ENCODE measurements around the gene TCF23. TPM values are rescaled to one million over a fixed set of nuclear protein-coding genes. Genes with fewer than 3 reads are reported as not detected.

TCF23 gene
- total RNA-seq, 2 experiments from 2014 or later = not detected

GRCh38 chr2:27131429-27131828, 17.4 kb upstream of the TCF23 start:
- Mint-ChIP-seq H3K9me3 (no peaks in the 10 kb centered on the region), H3K4me3 (no peak overlapping the region), H3K27me3 (no peaks in the 10 kb centered on the region), H3K36me3 (peaks cover 15% of the 10 kb centered on the region), H3K27ac (no peak overlapping the region), H3K4me1 (ENCODE audit: low read depth) (peaks cover 20% of the 10 kb centered on the region)
- ChIA-PET POLR2A (interaction anchor here (1.2 kb wide), 1 partner anchor 8 kb away, joined by 4 read pairs; no protein-coding TSS in a partner anchor), CTCF (interaction anchor here (1.2 kb wide), 1 partner anchor 8 kb away, joined by 6 read pairs; the partner anchor contains the start of gene ABHD1)
- intact Hi-C loops (cut with micrococcal nuclease) = loop anchor here (5.0 kb wide), 1 partner anchor 44 kb away; the partner anchor contains the start of gene KHK
- no peak for DNase-seq

DNA sequence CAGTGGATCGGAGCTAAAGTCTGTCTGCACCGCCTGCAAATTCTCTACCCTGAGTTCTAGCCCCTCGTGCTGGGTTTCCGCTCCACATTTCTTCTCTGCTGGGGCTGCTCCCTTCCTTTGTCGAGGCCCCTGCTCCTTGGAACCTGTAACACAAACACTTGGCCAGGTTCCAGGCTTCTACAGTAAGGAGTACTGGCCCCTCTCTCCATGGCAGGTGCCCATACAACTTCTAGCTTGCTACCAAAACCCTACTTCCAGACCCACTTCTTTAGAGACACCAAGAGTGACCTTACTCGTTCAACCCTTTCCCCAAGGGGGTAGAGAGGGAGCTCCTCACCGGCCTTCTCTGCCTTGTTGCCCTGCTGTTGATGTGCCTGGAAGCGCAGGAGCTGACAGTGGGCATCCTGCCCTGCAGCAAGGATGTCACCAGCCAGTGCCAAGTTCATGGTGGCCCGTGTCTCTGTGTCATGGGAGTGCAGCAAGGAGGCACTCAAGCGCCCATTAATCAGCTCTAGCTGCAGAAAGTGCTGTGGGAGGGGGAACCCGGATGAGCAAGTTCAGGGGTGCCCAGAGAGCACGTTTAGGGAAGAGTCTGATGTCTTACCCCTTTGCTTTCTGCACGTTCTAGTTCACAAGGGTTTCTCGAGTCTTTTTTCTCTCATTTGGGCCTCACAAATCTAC, 15.5 kb upstream of the TCF23 start:
- intact Hi-C loops (cut with micrococcal nuclease) = loop anchor here (5.0 kb wide), 1 partner anchor 46 kb away; the partner anchor contains the start of gene KHK
- H3K4me1 Mint-ChIP-seq (ENCODE audit: low read depth) = peaks cover 20% of the 10 kb centered on the region
- ChIA-PET CTCF (interaction anchor here (0.8 to 2.4 kb wide), 11 partner anchors 9 to 171 kb away, joined by 3 to 19 read pairs (median 4); partner anchors contain the start of gene ABHD1), POLR2A (interaction anchor here (0.7 to 2.6 kb wide), 7 partner anchors 8 to 108 kb away, joined by 3 to 20 read pairs (median 3); partner anchors contain the start of genes ABHD1, ATRAID, CGREF1 and KHK)
- H3K4me3 Mint-ChIP-seq = peak overlapping the region; percentile 89
- H3K27ac Mint-ChIP-seq = peak overlapping the region; percentile 79
- DNase-seq = peak; percentile 55
- no peaks in the 10 kb centered on the region for H3K27me3 Mint-ChIP-seq
- no peaks in the 10 kb centered on the region for H3K9me3 Mint-ChIP-seq
- peaks cover 15% of the 10 kb centered on the region for H3K36me3 Mint-ChIP-seq

DNA sequence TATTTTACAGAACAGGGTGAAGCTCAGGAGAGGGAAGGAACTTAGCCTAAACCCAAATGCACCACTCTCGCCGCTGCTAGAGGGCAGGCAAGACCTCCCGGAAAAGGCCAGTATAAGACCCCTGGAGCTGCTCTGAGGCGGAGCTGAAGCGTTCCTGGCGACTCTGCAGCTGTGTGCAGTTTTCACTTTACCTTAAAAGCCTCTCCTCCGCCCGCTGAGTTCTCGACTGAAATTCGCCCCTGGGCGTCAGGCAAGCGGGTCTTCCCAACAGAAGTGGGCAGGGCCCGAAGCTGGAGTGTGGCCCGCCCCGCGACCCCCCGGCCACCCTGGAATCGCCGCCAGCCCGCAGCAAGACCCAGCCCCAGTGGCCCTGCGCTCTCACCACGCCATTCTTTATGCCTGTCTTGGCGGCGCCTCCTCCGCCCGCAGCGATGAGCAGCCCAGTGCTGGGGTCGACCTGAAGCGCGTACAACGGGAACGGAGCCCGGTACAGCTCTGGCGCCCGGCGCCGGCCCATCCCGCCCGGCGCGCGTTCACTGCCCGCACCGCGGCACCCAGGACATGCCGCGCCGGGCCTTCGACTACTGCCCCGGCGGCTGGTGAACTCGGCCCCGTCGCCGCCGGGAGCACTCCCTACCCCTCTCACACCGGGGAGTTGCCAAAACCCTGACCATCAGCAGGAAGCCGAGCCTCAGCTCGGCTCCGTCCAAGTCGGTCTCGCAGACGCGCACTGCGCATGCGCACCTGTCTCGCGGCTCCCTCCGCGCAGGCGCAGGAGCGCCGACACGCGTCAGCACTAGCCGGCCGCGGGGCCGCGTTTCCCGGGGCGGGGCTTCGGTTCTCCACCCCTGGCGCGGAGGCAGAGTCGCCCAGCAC, 14.7 kb upstream of the TCF23 start, which contains the start of gene PREB:
PREB (minus strand) TSS at position 732 of the 876 bp plus-strand sequence; CDS start at position 517, 215 bp downstream.
- H3K4me3 Mint-ChIP-seq = peak within 1 kb of the TSS; percentile 89
- ChIA-PET POLR2A (interaction anchor here (0.5 to 2.6 kb wide), 8 partner anchors 8 to 107 kb away, joined by 3 to 20 read pairs (median 4); partner anchors contain the start of genes ABHD1, ATRAID, CGREF1 and KHK), CTCF (interaction anchor here (0.8 to 2.4 kb wide), 11 partner anchors 10 to 172 kb away, joined by 3 to 19 read pairs (median 4); partner anchors contain the start of gene ABHD1)
- peak; percentile 98 for DNase-seq
- H3K9me3 Mint-ChIP-seq = no peaks in the 10 kb centered on the region
- intact Hi-C loops (cut with micrococcal nuclease) = loop anchor here (1.0 to 5.0 kb wide), 4 partner anchors 11 to 83 kb away; partner anchors contain the start of genes ABHD1, CAD, KHK and OST4
- H3K36me3 Mint-ChIP-seq = peaks cover 15% of the 10 kb centered on the region
- H3K27me3 Mint-ChIP-seq = no peaks in the 10 kb centered on the region
- H3K27ac Mint-ChIP-seq = peak within 1 kb of the TSS; percentile 86
- H3K4me1 Mint-ChIP-seq (ENCODE audit: low read depth) = peaks cover 20% of the 10 kb centered on the region

DNA sequence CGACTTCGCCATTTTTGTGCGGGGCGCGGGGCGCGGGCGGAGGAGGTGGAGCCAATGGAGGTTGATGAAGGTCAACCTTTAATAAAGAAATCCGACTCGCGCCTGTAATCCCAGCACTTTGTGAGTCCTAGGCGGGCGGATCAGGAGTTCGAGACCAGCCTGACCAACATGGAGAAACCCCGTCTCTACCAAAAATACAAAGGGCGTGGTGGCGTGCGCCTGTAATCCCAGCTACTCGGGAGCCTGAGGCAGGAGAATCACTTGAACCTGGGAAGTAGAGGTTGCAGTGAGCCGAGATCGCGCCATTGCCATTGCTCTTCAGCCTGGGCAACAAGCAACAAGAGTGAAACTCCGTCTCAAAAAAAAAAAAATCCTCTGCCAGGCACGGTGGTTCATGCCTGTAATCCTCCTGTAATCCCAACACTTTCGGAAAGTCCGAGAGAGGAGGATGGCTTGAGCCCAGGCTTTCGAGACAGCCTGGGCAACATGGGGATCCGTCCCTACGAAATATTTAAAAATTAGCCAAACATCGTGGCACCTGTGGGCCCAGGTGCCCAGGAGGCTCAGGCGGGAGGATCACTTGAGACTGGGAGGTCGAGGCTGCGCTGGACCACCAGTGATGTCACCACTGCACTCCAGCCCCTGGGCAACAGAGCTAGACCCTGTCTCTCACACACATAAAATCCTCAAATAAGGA, 13.9 kb upstream of the TCF23 start:
- intact Hi-C loops (cut with micrococcal nuclease) = loop anchor here (1.0 to 5.0 kb wide), 4 partner anchors 12 to 82 kb away; partner anchors contain the start of genes ABHD1, CAD, KHK and OST4
- CTCF ChIA-PET = interaction anchor here (1.2 to 2.2 kb wide), 5 partner anchors 11 to 173 kb away, joined by 4 to 19 read pairs (median 10); partner anchors contain the start of gene ABHD1
- no peak for DNase-seq
- peaks cover 20% of the 10 kb centered on the region for H3K4me1 Mint-ChIP-seq (ENCODE audit: low read depth)
- H3K27ac Mint-ChIP-seq = peak overlapping the region; percentile 86
- peak overlapping the region; percentile 89 for H3K4me3 Mint-ChIP-seq
- POLR2A ChIA-PET = interaction anchor here (1.6 to 2.6 kb wide), 3 partner anchors 9 to 83 kb away, joined by 3 to 20 read pairs (median 5); partner anchors contain the start of gene ABHD1
- H3K9me3 Mint-ChIP-seq = no peaks in the 10 kb centered on the region
- H3K27me3 Mint-ChIP-seq = no peaks in the 10 kb centered on the region
- peaks cover 15% of the 10 kb centered on the region for H3K36me3 Mint-ChIP-seq

- no peak for DNase-seq
- no peaks in the 10 kb centered on the region for H3K27me3 Mint-ChIP-seq
- H3K4me1 Mint-ChIP-seq (ENCODE audit: low read depth) = peaks cover 20% of the 10 kb centered on the region
- peaks cover 15% of the 10 kb centered on the region for H3K36me3 Mint-ChIP-seq
- peak overlapping the region; percentile 56 for H3K27ac Mint-ChIP-seq
- intact Hi-C loops (cut with micrococcal nuclease) = loop anchor here (2.0 kb wide), 1 partner anchor 65 kb away; the partner anchor contains the start of gene OST4
- peak overlapping the region; percentile 89 for H3K4me3 Mint-ChIP-seq
- CTCF ChIA-PET = no interaction called here
- POLR2A ChIA-PET = interaction anchor here (2.6 kb wide), 1 partner anchor 12 kb away, joined by 20 read pairs; the partner anchor contains the start of gene ABHD1
- H3K9me3 Mint-ChIP-seq = no peaks in the 10 kb centered on the region
Observed at GRCh38 chr2:27135478-27135955, 13.3 kb upstream of the TCF23 start.

- Mint-ChIP-seq H3K9me3 (no peaks in the 10 kb centered on the region), H3K27ac (no peak overlapping the region), H3K36me3 (peaks cover 10% of the 10 kb centered on the region), H3K27me3 (no peaks in the 10 kb centered on the region), H3K4me1 (ENCODE audit: low read depth) (peaks cover 20% of the 10 kb centered on the region), H3K4me3 (no peak overlapping the region)
- ChIA-PET CTCF (interaction anchor here (0.6 kb wide), 1 partner anchor 563 kb away, joined by 3 read pairs; no protein-coding TSS in a partner anchor), POLR2A (interaction anchor here (1.0 kb wide), 1 partner anchor 13 kb away, joined by 3 read pairs; the partner anchor contains the start of gene ABHD1)
- no peak for DNase-seq
- intact Hi-C loops (cut with micrococcal nuclease) = no loop called here
Observed at GRCh38 chr2:27136751-27137150, 12.1 kb upstream of the TCF23 start.

DNA sequence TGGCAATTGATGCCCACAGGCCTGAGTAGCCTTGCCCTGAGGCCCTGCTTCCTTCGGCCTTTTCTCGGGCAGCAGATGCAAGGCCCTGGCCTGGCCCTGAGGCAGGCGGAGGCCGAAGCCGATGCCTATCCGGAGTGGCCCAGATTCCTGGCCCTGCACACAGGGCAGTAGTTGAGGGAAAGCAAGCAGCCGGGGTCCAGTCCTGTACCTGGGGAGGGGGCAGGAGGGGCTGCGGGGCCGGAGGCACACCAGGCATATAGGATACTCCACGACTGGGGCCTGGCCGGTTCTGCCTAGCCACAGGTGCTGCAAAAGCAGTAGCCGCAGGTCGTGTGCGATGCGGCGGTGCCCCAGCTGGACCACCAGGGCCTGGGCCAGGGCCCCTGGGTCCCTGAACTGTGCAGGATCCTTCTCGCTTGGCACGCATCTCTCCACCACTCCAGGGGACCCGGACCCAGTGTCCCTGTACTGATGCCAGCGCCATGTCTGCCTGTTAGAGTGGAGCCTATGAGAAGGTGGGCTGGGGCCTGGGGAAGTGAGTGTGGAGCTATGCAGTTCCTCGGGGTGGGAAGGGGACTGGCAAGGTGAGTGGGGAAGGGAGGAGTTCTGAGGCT, 11.4 kb upstream of the TCF23 start:
- Mint-ChIP-seq H3K4me1 (ENCODE audit: low read depth) (peaks cover 18% of the 10 kb centered on the region), H3K27ac (no peak overlapping the region), H3K27me3 (peaks cover 2% of the 10 kb centered on the region), H3K4me3 (no peak overlapping the region), H3K9me3 (no peaks in the 10 kb centered on the region), H3K36me3 (peaks cover 8% of the 10 kb centered on the region)
- DNase-seq = no peak
- POLR2A ChIA-PET = no interaction called here
- intact Hi-C loops (cut with micrococcal nuclease) = no loop called here
- CTCF ChIA-PET = no interaction called here

DNA sequence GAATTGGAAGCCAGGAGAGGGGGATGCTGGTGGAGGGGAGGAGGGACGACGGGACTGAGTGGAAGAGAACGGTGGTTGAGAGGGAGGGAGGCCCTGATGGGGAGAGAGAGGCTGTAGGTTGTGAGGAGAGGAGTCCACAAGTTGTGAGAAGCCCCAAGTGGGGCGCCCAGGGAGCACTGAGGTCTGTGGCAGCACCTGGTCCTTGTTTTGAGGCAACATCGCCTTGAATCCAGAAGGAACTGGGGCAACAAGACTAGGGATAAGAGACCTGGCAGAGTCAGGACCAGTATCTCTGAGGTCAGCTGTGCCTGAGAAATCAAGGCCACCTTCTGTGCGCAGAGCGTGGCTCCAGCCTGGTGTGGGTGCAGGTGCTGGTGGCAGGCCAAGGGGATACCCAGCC, 10.7 kb upstream of the TCF23 start:
- no peak for DNase-seq
- POLR2A ChIA-PET = no interaction called here

DNA sequence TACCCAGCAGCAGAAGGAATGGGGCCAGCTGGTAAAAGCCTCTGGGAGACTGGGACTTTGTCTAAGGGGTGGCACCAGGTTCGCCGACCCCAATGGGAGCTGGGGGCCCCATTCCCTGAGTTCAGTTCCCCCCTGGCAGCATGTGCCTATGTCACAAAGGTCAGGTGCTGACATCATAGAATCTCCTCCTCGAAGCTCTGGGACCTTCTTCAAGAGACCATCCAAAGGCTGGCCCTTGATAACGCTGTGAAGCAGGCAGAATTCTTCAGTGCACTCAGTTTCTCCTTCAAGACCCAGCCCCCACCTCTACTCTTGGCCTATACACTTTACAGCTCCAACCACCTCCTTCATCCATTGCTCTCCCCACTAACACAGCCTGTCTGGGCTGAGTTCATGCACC, 9.5 kb upstream of the TCF23 start, which contains the start of gene PRR30:
PRR30 (minus strand) TSS at position 101 of the 400 bp plus-strand sequence. CDS start 1,081 bp downstream, outside the sequence.
- intact Hi-C loops (cut with micrococcal nuclease) = no loop called here
- ChIA-PET POLR2A (no interaction called here), CTCF (interaction anchor here (1.5 kb wide), 1 partner anchor 30 kb away, joined by 6 read pairs; no protein-coding TSS in a partner anchor)
- DNase-seq = no peak
- H3K4me1 Mint-ChIP-seq (ENCODE audit: low read depth) = peaks cover 4% of the 10 kb centered on the region
- H3K4me3 Mint-ChIP-seq = no peak within 1 kb of the TSS
- peaks cover 12% of the 10 kb centered on the region for H3K27me3 Mint-ChIP-seq
- no peak within 1 kb of the TSS for H3K27ac Mint-ChIP-seq
- peaks cover 2% of the 10 kb centered on the region for H3K36me3 Mint-ChIP-seq
- H3K9me3 Mint-ChIP-seq = peaks cover 6% of the 10 kb centered on the region

More for the DNA sequence above, 10.7 kb upstream of the TCF23 start:
- H3K36me3 Mint-ChIP-seq = peaks cover 3% of the 10 kb centered on the region
- no peak overlapping the region for H3K27ac Mint-ChIP-seq
- peaks cover 3% of the 10 kb centered on the region for H3K9me3 Mint-ChIP-seq
- CTCF ChIA-PET = no interaction called here
- no peak overlapping the region for H3K4me3 Mint-ChIP-seq
- H3K27me3 Mint-ChIP-seq = peaks cover 7% of the 10 kb centered on the region
- intact Hi-C loops (cut with micrococcal nuclease) = no loop called here
- peaks cover 12% of the 10 kb centered on the region for H3K4me1 Mint-ChIP-seq (ENCODE audit: low read depth)

GRCh38 chr2:27143285-27143684, 5.5 kb upstream of the TCF23 start:
- no peaks in the 10 kb centered on the region for H3K36me3 Mint-ChIP-seq
- H3K4me3 Mint-ChIP-seq = no peak overlapping the region
- intact Hi-C loops (cut with micrococcal nuclease) = no loop called here
- no peaks in the 10 kb centered on the region for H3K4me1 Mint-ChIP-seq (ENCODE audit: low read depth)
- POLR2A ChIA-PET = interaction anchor here (0.6 kb wide), 1 partner anchor 193 kb away, joined by 4 read pairs; no protein-coding TSS in a partner anchor
- peaks cover 6% of the 10 kb centered on the region for H3K9me3 Mint-ChIP-seq
- CTCF ChIA-PET = no interaction called here
- H3K27ac Mint-ChIP-seq = no peak overlapping the region
- H3K27me3 Mint-ChIP-seq = peaks cover 15% of the 10 kb centered on the region
- DNase-seq = no peak

Measured in activated CD4-positive, alpha-beta memory T cell treated with anti-CD3 and anti-CD28 coated beads for 36 hours (primary cell).